ENCODE results near the gene GLIPR1L2.
"Not testable (repeated sequence)": the region's sequence is repeated elsewhere in the genome, so short reads cannot be mapped to it uniquely, and the experiment has no call there.

The GLIPR1L2 gene

GRCh38 chr12:75438059-75438754 lies 47.3 kb downstream of the GLIPR1L2 start:
- DNase-seq = peak; percentile 34

GRCh38 chr12:75439048-75439447 lies 48.2 kb downstream of the GLIPR1L2 start:
- no peak for DNase-seq

GRCh38 chr12:75439930-75440329 lies 49.0 kb downstream of the GLIPR1L2 start:
- DNase-seq = no peak

GRCh38 chr12:75441687-75442449 lies 51.0 kb downstream of the GLIPR1L2 start:
- DNase-seq = not testable (repeated sequence)

GRCh38 chr12:75442454-75442853 lies 51.6 kb downstream of the GLIPR1L2 start:
- DNase-seq = not testable (repeated sequence)

- no peak for DNase-seq
Measured at GRCh38 chr12:75443709-75444108, 52.8 kb downstream of the GLIPR1L2 start.

- no peak for DNase-seq
Measured at GRCh38 chr12:75444429-75445136, 53.7 kb downstream of the GLIPR1L2 start.

GRCh38 chr12:75445137-75445507 lies 54.2 kb downstream of the GLIPR1L2 start:
- not testable (repeated sequence) for DNase-seq

GRCh38 chr12:75446857-75447256 lies 56.0 kb downstream of the GLIPR1L2 start:
- no peak for DNase-seq

- no peak for DNase-seq
Measured at GRCh38 chr12:75447691-75448393, 57.0 kb downstream of the GLIPR1L2 start.

GRCh38 chr12:75452675-75453330 lies 61.9 kb downstream of the GLIPR1L2 start:
- no peak for DNase-seq

GRCh38 chr12:75455839-75456238 lies 65.0 kb downstream of the GLIPR1L2 start:
- no peak for DNase-seq

- no peak for DNase-seq
Measured at GRCh38 chr12:75457191-75457590, 66.3 kb downstream of the GLIPR1L2 start.

GRCh38 chr12:75457866-75458265 lies 67.0 kb downstream of the GLIPR1L2 start:
- DNase-seq = not testable (repeated sequence)

- DNase-seq = no peak
Measured at GRCh38 chr12:75459755-75460154, 68.9 kb downstream of the GLIPR1L2 start.

- DNase-seq = no peak
Measured at GRCh38 chr12:75460204-75460603, 69.3 kb downstream of the GLIPR1L2 start.

GRCh38 chr12:75471902-75472890 lies 81.3 kb downstream of the GLIPR1L2 start:
- DNase-seq = no peak

GRCh38 chr12:75474116-75474515 lies 83.2 kb downstream of the GLIPR1L2 start:
- DNase-seq = no peak

GRCh38 chr12:75476071-75476470 lies 85.2 kb downstream of the GLIPR1L2 start:
- no peak for DNase-seq

- no peak for DNase-seq
Measured at GRCh38 chr12:75477137-75477536, 86.2 kb downstream of the GLIPR1L2 start.

GRCh38 chr12:75478116-75478794 lies 87.4 kb downstream of the GLIPR1L2 start:
- DNase-seq = peak; percentile 50

Data from CD4-positive, alpha-beta T cell treated with Interleukin-17A for 4 hours (primary cell).